ENCODE measurements around the gene TLK2. TPM values are rescaled to one million over a fixed set of nuclear protein-coding genes. Genes with fewer than 3 reads are reported as not detected.

TLK2 gene
- total RNA-seq, 1 experiment from 2014 or later = 48.6 TPM

GRCh38 chr17:62626719-62627218 lies 148.1 kb downstream of the TLK2 start:
- H3K36me3 ChIP-seq (ENCODE audit: insufficient read depth, low read length) = no peaks in the 10 kb centered on the region
- no peaks in the 10 kb centered on the region for H3K79me2 ChIP-seq (ENCODE audit: low read length)
- no peak for DNase-seq
- no peaks in the 10 kb centered on the region for H3K4me1 ChIP-seq (ENCODE audit: low read length)
- no peak overlapping the region for H3K4me3 ChIP-seq (ENCODE audit: low read length)
- H3K27me3 ChIP-seq (ENCODE audit: low read length) = no peaks in the 10 kb centered on the region
- no peak overlapping the region for H3K27ac ChIP-seq (ENCODE audit: low read length)
- H3K4me2 ChIP-seq (ENCODE audit: low read depth, low read length, poor library complexity, severe bottlenecking) = no peak overlapping the region
- H3K9me3 ChIP-seq (ENCODE audit: low read length) = no peaks in the 10 kb centered on the region
- H3K9ac ChIP-seq (ENCODE audit: low read length) = no peak overlapping the region
- H2AFZ ChIP-seq (ENCODE audit: low read length) = no peak overlapping the region
- H3K9me2 ChIP-seq (replicated peaks; ENCODE audit: insufficient read depth, low read length) = no peaks in the 10 kb centered on the region
- H4K20me1 ChIP-seq (ENCODE audit: insufficient read depth, low read depth, low read length) = 0 out of 2 replicates have a peak, but pooled peaks cover 8% of the 10 kb centered on the region

DNA sequence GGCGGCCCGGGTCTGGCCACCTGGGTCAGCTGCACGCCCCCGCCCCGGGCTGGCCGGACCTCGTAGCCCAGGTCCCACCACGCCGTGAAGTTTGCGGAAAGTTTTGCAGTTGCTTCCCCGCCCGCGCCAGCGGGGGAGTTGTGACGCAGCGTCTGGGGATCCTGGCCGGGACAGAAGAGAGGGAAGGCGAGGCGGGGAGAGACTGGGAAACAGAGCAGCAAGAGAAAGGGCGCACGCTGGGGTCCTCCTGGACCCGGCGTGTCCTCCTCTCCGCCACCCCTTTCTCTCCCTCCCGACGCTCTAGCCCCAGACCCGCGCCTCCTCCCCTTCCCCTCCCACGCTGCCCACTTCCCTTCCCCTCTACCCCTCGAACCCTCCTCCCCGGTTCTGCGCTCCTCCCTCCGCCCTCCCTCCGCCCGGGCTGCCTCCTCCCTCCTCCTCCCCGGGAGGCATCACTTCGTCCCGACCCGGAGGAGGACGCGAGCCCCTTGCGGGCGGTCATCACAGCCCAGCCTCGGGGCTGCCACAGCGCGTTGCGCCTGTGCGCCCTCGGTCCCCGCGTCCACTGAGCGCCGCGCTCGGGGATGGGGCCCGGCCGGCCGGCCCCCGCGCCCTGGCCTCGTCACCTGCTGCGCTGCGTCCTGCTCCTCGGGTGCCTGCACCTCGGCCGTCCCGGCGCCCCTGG lies 148.7 kb downstream of the TLK2 start, which contains the start of gene MRC2:
TSS of gene MRC2 (plus strand) at position 452 of the 685 bp plus-strand sequence. CDS start at position 585, 133 bp downstream.
- no peaks in the 10 kb centered on the region for H3K9me2 ChIP-seq (replicated peaks; ENCODE audit: insufficient read depth, low read length)
- H3K36me3 ChIP-seq (ENCODE audit: insufficient read depth, low read length) = no peaks in the 10 kb centered on the region
- no peaks in the 10 kb centered on the region for H3K9me3 ChIP-seq (ENCODE audit: low read length)
- DNase-seq = no peak
- H4K20me1 ChIP-seq (ENCODE audit: insufficient read depth, low read depth, low read length) = 0 out of 2 replicates have a peak, but pooled peaks cover 8% of the 10 kb centered on the region
- H3K4me3 ChIP-seq (ENCODE audit: low read length) = no peak within 1 kb of the TSS
- H3K27me3 ChIP-seq (ENCODE audit: low read length) = no peaks in the 10 kb centered on the region
- H3K4me1 ChIP-seq (ENCODE audit: low read length) = no peaks in the 10 kb centered on the region
- H3K4me2 ChIP-seq (ENCODE audit: low read depth, low read length, poor library complexity, severe bottlenecking) = no peak within 1 kb of the TSS
- H2AFZ ChIP-seq (ENCODE audit: low read length) = no peak within 1 kb of the TSS
- H3K79me2 ChIP-seq (ENCODE audit: low read length) = no peaks in the 10 kb centered on the region
- H3K27ac ChIP-seq (ENCODE audit: low read length) = no peak within 1 kb of the TSS
- no peak within 1 kb of the TSS for H3K9ac ChIP-seq (ENCODE audit: low read length)

GRCh38 chr17:62627904-62628633 lies 149.4 kb downstream of the TLK2 start:
- Histone ChIP-seq H3K9ac (ENCODE audit: low read length) (no peak overlapping the region), H3K9me2 (replicated peaks; ENCODE audit: insufficient read depth, low read length) (no peaks in the 10 kb centered on the region), H3K27me3 (ENCODE audit: low read length) (no peaks in the 10 kb centered on the region), H2AFZ (ENCODE audit: low read length) (no peak overlapping the region), H4K20me1 (ENCODE audit: insufficient read depth, low read depth, low read length) (0 out of 2 replicates have a peak, but pooled peaks cover 8% of the 10 kb centered on the region), H3K4me2 (ENCODE audit: low read depth, low read length, poor library complexity, severe bottlenecking) (no peak overlapping the region), H3K27ac (ENCODE audit: low read length) (no peak overlapping the region), H3K4me1 (ENCODE audit: low read length) (no peaks in the 10 kb centered on the region), H3K79me2 (ENCODE audit: low read length) (no peaks in the 10 kb centered on the region), H3K36me3 (ENCODE audit: insufficient read depth, low read length) (no peaks in the 10 kb centered on the region), H3K4me3 (ENCODE audit: low read length) (no peak overlapping the region), H3K9me3 (ENCODE audit: low read length) (no peaks in the 10 kb centered on the region)
- DNase-seq = no peak

DNA sequence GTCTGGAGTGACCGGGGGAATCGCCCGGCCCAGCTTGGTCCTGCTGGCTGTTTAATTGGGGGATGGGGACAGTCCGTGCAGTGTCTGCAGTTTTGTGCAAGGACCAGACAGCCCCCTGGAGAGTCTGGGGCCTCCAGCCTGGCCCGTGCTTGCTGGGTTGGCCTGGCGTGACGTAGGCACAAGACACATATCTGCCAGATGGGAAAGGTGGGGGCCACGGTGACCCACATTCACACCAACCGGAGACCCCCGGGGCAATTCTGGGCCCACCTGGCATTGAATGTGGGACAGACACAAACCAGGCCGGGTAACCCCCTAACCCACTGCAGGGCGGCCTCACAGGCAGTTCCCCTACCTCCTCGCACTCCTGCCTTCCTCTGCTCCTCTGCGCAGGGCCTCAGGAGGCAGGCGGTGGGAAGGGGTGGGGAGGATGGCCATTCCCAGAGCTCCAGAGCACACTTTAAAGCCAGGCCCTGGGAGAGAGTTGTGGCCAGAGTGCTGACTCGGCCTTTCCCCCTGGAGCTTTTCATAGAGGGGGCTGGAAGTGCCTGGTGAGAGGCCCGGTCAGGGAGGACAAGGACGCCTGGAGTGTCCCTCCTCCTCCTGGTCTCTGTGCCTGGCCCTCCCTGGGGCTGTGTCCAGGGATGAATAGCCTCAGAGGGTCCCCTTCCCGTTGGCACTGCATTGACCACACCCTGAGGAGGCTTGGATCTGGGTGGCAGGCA lies 150.4 kb downstream of the TLK2 start:
- Histone ChIP-seq H3K27ac (ENCODE audit: low read length) (no peak overlapping the region), H3K4me2 (ENCODE audit: low read depth, low read length, poor library complexity, severe bottlenecking) (no peak overlapping the region), H2AFZ (ENCODE audit: low read length) (no peak overlapping the region), H3K27me3 (ENCODE audit: low read length) (no peaks in the 10 kb centered on the region), H3K4me1 (ENCODE audit: low read length) (no peaks in the 10 kb centered on the region), H3K79me2 (ENCODE audit: low read length) (no peaks in the 10 kb centered on the region), H3K4me3 (ENCODE audit: low read length) (no peak overlapping the region), H4K20me1 (ENCODE audit: insufficient read depth, low read depth, low read length) (0 out of 2 replicates have a peak, but pooled peaks cover 8% of the 10 kb centered on the region), H3K9me3 (ENCODE audit: low read length) (no peaks in the 10 kb centered on the region), H3K9me2 (replicated peaks; ENCODE audit: insufficient read depth, low read length) (no peaks in the 10 kb centered on the region), H3K9ac (ENCODE audit: low read length) (no peak overlapping the region), H3K36me3 (ENCODE audit: insufficient read depth, low read length) (no peaks in the 10 kb centered on the region)
- no peak for DNase-seq

DNA sequence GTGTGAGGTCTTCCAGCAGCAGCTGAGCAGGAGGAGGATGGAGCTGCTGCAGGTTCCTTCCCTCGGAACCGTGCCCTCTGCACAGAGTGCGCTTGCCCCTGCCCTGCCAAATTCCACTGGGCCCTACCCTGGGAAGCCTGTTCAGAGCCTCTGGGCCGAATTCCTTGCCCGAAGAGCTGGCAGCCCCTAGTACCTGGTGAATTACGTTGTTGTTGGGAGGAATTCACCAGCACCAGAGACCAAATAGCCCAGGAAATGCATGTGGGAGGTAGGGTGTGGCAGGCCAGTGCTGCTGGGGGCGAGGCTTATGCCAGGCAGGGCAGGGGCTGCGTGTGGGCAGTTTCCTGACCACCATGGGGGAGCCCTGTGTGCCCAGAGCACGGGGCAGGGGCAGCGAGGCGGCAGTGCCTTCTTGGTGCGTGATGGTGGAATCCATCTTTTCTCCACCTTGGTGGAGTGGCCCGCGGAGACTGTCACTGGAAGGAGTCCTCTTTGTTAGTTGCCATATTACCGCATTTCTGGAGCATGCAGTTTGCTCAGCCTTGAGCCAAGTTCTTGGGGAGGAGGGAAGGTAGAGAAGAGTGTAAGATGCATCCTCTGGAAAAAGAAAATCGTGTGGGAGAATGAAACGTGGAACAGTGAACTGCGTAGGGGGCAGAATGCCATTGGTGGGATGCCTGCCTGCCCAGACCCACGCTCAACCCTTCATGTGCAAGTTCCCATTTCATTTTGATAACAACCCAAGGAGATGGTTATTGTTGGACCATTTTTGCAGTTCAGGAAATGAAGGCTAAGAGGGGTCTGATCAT lies 151.1 kb downstream of the TLK2 start:
- no peak for DNase-seq
- Histone ChIP-seq H3K9me2 (replicated peaks; ENCODE audit: insufficient read depth, low read length) (no peaks in the 10 kb centered on the region), H3K9ac (ENCODE audit: low read length) (no peak overlapping the region), H3K27ac (ENCODE audit: low read length) (no peak overlapping the region), H3K27me3 (ENCODE audit: low read length) (no peaks in the 10 kb centered on the region), H3K9me3 (ENCODE audit: low read length) (no peaks in the 10 kb centered on the region), H3K79me2 (ENCODE audit: low read length) (no peaks in the 10 kb centered on the region), H3K4me1 (ENCODE audit: low read length) (no peaks in the 10 kb centered on the region), H4K20me1 (ENCODE audit: insufficient read depth, low read depth, low read length) (0 out of 2 replicates have a peak, but pooled peaks cover 8% of the 10 kb centered on the region), H2AFZ (ENCODE audit: low read length) (no peak overlapping the region), H3K4me2 (ENCODE audit: low read depth, low read length, poor library complexity, severe bottlenecking) (no peak overlapping the region), H3K36me3 (ENCODE audit: insufficient read depth, low read length) (no peaks in the 10 kb centered on the region), H3K4me3 (ENCODE audit: low read length) (no peak overlapping the region)

DNA sequence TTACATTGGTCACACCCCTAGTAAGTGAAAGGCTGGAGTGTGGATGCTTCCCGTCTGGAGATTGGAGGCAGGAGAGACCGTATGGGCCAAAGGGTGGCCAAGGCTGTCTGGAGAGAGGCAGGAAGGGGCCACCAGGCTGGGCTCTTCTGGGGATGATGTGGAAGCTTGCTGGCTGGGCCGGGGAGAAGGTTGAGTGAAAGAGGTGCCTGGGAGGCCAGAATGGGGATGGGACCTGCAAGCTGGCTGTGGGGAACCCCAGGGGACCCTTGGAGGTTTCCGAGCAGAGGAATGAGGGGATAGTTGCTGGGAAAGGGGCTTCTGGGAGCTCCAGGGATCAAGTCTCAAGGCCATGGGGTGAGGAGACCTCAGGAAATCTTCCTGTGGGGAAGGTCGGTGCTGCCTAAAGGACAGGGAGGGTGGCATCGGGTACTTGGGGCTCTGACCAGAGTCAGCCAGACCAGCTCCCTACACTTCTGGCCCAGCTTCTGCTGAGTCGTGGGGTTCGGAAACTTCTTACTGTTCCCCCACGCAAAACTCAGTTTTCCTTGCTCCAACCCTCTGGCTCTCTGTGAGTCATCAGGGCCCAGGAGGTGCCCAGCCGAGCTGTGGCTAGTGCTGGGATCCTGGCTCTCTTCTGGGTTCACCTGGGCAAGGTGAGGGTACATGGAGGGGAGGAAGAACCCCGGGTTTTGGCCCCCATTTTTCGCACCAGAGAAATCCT lies 151.9 kb downstream of the TLK2 start:
- no peaks in the 10 kb centered on the region for H3K9me2 ChIP-seq (replicated peaks; ENCODE audit: insufficient read depth, low read length)
- 0 out of 2 replicates have a peak, but pooled peaks cover 4% of the 10 kb centered on the region for H4K20me1 ChIP-seq (ENCODE audit: insufficient read depth, low read depth, low read length)
- no peak overlapping the region for H3K9ac ChIP-seq (ENCODE audit: low read length)
- no peaks in the 10 kb centered on the region for H3K79me2 ChIP-seq (ENCODE audit: low read length)
- H3K4me1 ChIP-seq (ENCODE audit: low read length) = no peaks in the 10 kb centered on the region
- DNase-seq = no peak
- no peak overlapping the region for H3K4me2 ChIP-seq (ENCODE audit: low read depth, low read length, poor library complexity, severe bottlenecking)
- no peak overlapping the region for H2AFZ ChIP-seq (ENCODE audit: low read length)
- H3K4me3 ChIP-seq (ENCODE audit: low read length) = no peak overlapping the region
- no peaks in the 10 kb centered on the region for H3K9me3 ChIP-seq (ENCODE audit: low read length)
- H3K27me3 ChIP-seq (ENCODE audit: low read length) = no peaks in the 10 kb centered on the region
- no peaks in the 10 kb centered on the region for H3K36me3 ChIP-seq (ENCODE audit: insufficient read depth, low read length)
- no peak overlapping the region for H3K27ac ChIP-seq (ENCODE audit: low read length)

All from Karpas-422 (cell line).